ENCODE results near the gene GRIN3B.

The GRIN3B gene

GRCh38 chr19:990746-991145, 9.5 kb upstream of the GRIN3B start:
- FAIRE-seq (no peak), DNase-seq (ENCODE audit: low spot score) (no peak)

GRCh38 chr19:991174-991931, 8.9 kb upstream of the GRIN3B start:
- DNase-seq (ENCODE audit: low spot score) (peak; percentile 50), FAIRE-seq (no peak)

GRCh38 chr19:991932-992669, 8.1 kb upstream of the GRIN3B start:
- DNase-seq (ENCODE audit: low spot score) = no peak
- no peak for FAIRE-seq

DNA sequence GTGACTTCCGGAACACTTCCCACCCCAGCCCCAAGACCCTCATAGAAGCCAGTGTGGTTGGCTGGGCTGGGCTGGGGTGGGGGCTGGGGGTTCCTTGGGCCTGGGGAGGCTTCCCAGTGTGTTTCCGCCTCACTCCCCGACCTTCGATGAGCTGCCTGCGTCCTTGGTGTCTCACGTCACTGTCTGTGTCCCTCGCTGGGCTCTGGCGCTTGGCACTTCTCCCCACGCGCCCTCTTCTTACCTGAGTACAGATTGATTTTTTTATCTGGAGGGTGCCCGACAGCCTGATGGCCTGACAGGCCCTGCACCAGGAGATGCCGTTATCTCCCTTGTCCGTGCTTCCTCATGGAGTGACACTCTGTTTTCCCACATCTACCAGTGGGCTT, 7.6 kb upstream of the GRIN3B start:
- FAIRE-seq (no peak), DNase-seq (ENCODE audit: low spot score) (no peak)

DNA sequence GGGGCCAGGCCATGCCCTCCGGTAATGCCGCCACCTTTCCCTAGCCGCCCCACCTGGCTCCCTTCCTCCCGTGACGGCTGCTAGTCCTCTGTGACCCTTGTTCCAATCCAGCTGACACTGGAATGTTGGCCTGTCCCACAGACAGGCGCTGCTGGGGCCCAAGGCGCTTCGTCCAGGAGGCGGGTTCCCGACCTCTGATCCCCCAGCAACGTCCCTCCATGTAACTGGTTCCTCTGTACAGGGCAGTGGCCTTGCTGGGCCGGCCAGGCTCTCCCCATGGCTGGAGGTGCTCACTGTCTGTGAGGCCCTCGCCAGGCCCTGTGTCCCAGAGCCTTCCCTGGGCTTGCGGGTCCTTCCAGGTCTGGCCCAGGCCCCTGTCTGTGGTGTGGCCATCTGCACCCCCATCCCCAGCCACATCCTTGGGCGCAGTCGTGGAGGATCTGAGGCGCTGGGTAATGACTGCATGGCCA, 6.8 kb upstream of the GRIN3B start:
- DNase-seq (ENCODE audit: low spot score) (no peak), FAIRE-seq (no peak)

DNA sequence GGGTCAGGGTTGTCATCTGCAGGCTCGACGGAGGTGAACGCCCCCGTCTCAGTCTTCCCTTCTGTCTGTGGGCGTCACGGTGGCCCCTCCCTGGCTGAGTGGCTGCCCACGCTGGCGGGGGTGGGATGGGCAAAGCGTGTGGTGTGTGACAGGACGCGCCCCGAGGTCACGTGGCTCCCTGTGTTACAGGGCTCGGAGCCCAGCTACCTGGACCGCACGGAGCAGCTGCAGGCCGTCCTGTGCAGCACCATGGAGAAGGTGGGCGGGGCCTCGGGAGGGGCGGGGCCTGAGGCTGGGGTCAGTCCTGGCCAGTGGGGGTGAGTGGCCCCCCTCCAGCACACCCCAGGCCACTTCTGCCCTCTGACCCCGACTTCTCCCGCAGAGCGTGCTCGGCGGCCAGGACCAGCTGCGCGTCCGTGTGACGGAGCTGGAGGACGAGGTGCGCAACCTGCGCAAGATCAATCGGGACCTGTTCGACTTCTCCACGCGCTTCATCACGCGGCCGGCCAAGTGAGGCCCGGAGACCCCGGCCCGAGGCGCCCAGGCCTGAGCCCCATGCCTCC, 6.3 kb upstream of the GRIN3B start:
- no peak for FAIRE-seq
- no peak for DNase-seq (ENCODE audit: low spot score)

DNA sequence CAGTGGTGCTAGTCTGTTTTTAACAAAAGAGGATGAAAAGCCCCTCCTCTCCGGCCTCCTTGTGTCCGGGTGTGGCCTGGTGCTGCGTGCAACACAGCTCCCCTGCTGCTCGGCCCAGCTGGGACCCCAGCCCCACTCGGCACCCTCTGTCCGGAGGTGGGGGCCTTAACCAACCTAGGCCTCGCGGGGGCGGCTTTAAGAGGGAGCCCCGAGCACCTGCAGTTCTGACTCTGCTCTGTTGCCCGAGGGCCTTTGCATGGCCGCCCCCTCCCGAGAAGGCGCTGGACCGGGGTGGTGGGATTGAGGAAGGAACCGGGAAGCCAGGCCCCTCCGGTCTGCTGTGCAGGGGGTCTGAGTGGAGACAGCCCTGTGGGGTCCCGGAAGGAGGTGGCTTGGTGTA, 5.7 kb upstream of the GRIN3B start:
- FAIRE-seq (no peak), DNase-seq (ENCODE audit: low spot score) (no peak)

GRCh38 chr19:995051-995827, 5.0 kb upstream of the GRIN3B start:
- DNase-seq (ENCODE audit: low spot score) (no peak), FAIRE-seq (no peak)

DNA sequence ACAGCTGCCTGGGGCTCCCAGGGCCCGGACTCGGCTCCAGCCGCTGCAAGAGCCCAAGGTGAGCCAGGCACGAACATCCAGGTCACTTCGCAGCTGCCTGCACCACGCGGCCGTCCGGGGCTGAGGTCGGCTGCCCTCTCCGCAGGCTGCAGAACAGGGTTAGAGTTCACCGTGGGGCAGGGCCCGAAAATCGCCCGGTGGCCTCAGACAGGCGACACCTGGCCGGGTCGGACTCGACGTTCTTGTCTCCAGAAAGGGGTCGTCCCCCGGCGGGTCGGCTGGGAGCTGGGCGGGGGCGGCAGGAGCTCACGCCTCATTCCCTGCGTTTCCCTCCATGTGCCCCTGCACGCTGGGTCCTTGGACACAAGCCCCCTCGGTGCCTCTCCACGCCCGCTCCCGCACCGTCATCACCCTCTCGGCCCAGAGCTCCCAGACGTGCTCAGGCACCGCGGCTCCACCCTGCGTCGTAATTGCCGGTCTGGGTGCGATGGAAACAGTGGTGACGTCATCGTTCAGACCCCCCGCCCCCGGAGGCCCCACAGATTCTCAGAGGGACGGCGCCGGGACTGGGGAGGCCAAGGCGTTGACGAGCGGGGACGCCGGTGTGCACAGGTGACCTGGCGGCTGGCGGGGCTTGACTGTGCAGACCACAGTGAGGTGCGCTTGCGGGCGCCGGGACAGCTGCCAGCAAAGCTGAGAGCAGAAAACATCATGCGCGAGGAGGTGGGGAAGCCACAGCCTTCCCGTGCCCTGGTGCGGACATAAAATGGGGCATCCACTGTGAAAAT, 4.0 kb upstream of the GRIN3B start:
- no peak for FAIRE-seq
- no peak for DNase-seq (ENCODE audit: low spot score)

DNA sequence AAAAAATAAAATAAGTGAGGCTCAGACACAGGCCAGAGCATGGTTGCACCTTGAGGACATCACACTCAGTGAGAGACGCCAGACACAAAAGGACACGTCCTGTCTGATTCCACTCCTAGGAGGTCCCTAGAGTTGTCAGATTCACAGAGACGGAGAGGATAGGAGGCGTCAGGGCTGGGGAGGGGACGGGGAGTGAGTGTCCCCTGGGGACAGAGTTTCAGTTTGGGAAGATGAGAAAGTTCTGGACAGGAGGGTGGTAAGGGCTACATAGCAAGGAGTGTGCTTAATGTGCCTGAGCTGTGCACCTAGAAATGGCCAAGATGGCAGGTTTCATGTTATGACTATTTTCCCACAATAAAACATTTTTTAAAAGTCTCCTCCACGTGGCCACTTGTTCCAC, 2.2 kb upstream of the GRIN3B start:
- DNase-seq (ENCODE audit: low spot score) (no peak), FAIRE-seq (no peak)

DNA sequence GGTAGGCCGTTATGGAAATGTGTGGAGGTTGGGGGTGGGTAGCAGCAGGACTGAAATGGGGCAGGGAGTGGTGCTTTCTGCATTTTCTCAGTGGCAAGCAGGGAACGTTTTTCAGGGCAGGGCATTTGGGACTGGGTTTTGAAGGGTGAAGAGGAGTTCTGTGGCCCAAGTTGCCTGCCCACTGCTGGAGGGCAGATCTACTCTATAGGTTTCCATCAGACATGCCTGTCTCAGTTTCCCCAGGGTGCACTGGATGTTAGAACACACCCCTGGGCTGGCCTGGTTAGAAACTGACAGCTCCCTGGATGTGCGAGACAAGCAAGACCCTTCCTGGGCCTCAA, 870 bp upstream of the GRIN3B start:
- no peak for DNase-seq (ENCODE audit: low spot score)
- FAIRE-seq = no peak

- FAIRE-seq (no peak), DNase-seq (ENCODE audit: low spot score) (no peak)
Measured at GRCh38 chr19:1000591-1001537, 645 bp downstream of the GRIN3B start.

- DNase-seq (ENCODE audit: low spot score) (peak; percentile 53), FAIRE-seq (no peak)
Measured at GRCh38 chr19:1001538-1002166, 1.4 kb downstream of the GRIN3B start.

DNA sequence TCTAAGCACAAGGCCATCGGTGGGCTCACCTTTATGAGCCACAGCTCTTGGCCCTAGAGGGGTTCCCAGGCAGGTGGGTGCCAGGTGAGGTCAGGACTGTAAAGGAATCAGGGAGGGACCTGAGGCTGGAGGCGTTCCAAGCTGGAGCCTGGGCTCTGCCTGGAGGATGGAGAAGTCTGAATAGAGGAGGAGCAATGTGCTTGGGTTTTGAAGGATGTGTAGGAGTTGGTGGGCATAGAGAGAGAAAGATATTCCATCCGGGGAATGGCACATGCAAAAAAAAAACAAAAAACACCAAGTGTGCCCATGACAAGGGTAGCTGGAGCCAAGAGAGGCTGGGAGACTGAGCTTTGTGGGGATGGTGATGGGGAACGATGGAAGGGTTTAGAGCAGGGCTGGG, 2.4 kb downstream of the GRIN3B start:
- DNase-seq (ENCODE audit: low spot score) = no peak
- FAIRE-seq = no peak

- FAIRE-seq (no peak), DNase-seq (ENCODE audit: low spot score) (no peak)
Measured at GRCh38 chr19:1003283-1003682, 3.1 kb downstream of the GRIN3B start.

- DNase-seq (ENCODE audit: low spot score) = no peak
- no peak for FAIRE-seq
Measured at GRCh38 chr19:1004204-1004802, 4.1 kb downstream of the GRIN3B start.

DNA sequence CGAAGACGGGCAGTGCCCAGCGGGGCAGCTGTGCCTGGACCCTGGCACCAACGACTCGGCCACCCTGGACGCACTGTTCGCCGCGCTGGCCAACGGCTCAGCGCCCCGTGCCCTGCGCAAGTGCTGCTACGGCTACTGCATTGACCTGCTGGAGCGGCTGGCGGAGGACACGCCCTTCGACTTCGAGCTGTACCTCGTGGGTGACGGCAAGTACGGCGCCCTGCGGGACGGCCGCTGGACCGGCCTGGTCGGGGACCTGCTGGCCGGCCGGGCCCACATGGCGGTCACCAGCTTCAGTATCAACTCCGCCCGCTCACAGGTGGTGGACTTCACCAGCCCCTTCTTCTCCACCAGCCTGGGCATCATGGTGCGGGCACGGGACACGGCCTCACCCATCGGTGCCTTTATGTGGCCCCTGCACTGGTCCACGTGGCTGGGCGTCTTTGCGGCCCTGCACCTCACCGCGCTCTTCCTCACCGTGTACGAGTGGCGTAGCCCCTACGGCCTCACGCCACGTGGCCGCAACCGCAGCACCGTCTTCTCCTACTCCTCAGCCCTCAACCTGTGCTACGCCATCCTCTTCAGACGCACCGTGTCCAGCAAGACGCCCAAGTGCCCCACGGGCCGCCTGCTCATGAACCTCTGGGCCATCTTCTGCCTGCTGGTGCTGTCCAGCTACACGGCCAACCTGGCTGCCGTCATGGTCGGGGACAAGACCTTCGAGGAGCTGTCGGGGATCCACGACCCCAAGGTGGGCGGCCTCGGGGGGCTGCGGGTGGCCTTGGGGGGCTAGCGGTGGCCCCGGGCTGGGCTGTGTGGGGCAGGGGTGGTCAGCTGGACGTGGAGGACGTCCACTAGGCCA, 4.8 kb downstream of the GRIN3B start:
- FAIRE-seq = no peak
- no peak for DNase-seq (ENCODE audit: low spot score)

DNA sequence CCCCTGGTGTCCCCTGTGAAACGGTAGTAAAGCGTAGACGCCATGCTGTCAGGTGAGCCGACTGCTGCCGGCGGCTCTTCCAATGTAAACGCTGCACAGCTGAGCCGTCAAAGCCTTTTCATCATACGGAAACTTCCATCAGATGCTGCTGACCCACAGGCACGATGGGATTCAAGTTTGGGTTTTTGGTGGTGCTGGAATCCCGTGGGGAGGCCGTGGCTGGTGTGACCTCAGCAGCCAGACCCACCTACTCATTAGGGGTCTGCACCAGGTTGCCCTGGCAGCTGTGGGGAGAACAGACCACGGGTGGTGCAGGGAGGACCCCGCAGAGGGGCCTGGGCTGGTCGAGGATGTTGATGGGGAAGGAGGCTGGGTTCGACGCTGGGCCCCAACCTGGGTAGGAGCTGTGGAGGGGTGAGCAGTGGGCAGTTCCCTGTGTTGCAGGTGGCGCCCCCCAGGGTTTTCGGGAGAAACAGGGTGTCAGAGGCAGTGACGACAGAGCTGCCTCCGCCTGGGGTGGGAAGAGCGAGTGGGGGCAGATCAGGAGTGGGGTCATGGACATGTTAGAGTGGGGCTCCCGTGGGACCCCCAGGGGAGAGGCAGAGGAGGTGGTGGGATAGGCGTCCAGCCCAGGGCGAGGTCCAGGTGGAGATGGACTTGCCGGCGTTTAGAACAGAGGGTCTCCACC, 6.6 kb downstream of the GRIN3B start:
- FAIRE-seq (no peak), DNase-seq (ENCODE audit: low spot score) (no peak)

Measured in urothelium cell line (cell line).